Kidney glomerular epithelial cell (primary cell): ENCODE results near the gene ELMOD3.
"Not testable (repeated sequence)": the region's sequence is repeated elsewhere in the genome, so short reads cannot be mapped to it uniquely, and the experiment has no call there.

Source experiments
- DNase-seq: peaks from one replicate; lab custom pipeline; 2025; lab: John Stamatoyannopoulos, UW

The ELMOD3 gene

GRCh38 chr2:85354286-85355072 is at the start of gene ELMOD3, which contains the start of gene RETSAT:
ELMOD3 (plus strand) TSS chr2:85354769; CDS start chr2:85357199, 2,430 bp downstream.
RETSAT (minus strand) TSS chr2:85354528; CDS start chr2:85354507, 21 bp downstream.
- DNase-seq = peak; percentile 100

- no peak for DNase-seq
Measured at GRCh38 chr2:85307527-85307897, 47.1 kb upstream of the ELMOD3 start.

DNA sequence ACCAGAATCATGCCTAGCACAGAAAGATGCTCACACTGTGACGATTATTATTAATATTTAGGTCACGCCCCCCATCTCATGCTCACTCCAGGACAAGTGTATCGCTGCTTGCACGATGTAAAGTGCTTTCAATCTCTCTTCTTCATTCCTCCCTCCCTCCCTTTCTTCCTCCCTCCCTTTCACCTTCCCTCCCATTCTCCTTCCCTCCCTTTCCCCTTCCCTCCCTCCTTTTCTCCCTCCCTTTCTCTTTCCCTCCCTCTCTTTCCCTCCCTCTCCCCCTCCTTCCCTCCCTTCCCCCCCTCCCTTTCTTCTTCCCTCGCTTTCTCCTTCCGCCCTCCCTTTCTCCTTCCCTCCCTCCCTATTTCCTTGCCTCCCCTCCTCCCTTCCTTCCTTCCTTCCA is 46.4 kb upstream of the ELMOD3 start:
- no peak for DNase-seq

- DNase-seq = peak; percentile 95
Measured at GRCh38 chr2:85308896-85309555, 45.5 kb upstream of the ELMOD3 start.

- DNase-seq = no peak
Measured at GRCh38 chr2:85309699-85310321, 44.8 kb upstream of the ELMOD3 start.

DNA sequence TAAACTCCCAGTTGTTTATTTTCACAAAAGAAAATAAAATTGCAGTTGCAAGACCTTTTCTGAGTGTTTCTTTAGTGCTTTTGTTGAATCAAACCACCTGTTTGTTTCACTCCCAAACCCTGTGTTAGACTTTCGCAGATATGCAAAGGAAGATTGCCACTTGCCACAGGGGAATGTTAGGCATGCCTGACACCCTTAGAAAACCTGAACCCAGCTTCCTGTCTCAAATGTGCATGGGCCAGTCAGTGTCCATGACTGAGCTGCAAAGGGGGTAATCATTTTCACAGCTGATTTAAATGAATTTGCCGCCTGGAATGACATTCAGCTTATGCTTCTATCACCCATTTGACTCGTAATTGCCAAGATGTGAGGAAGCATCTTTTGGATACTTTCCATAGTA is 44.2 kb upstream of the ELMOD3 start:
- peak; percentile 36 for DNase-seq

DNA sequence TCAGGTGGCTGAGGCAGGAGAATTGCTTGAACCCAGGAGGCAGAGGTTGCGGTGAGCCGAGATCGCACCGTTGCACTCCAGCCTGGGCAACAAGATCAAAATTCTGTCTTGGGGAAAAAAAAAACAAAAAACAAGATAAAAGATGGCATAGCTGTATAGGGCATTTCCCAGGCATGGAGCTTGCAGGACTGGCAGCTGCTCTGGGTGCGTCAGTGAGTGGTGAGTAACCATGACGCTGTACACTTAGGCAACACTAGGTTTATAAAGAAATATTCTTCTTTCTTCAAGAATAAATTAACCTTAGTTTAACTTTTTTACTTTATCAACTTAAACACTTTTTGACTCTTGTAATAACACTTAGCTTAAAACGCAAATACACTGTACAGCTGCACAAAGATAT is 42.2 kb upstream of the ELMOD3 start:
- DNase-seq = no peak

DNA sequence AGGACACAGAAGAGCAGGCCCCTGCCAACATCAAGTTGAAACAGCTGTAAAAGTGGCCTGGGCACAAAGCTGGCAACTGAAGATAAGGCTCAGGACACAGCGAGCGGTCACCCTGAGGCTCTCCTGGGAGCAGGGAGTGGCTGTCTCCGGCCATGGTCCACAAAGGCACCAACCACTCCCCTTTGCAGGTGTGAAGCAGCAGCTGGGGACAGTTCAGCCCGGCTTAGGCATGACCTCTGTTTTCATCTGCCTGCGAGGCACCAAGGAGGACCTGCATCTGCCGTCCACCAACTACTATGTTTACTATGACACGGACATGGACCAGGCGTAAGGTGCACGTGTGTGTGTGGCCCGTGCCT is 39.7 kb upstream of the ELMOD3 start:
- DNase-seq = no peak

DNA sequence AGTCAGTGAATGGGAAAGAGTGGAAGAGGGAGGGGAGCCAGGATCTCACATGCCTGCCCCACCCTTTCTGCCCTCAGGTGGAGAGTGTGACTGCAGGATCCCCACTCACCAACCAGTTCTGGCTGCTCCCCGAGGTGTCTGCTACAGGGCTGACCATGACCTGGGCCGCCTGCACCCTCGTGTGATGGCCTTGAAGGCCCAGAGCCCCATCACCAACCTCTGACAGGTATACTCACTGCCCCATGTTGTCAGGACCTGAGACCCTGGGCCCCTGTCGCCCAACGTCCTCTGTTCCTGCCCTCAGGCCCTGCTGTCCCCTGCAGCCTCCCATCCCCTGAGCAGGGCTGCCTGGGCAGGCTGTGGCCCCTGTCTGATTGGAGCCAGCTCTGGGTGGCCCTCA is 38.6 kb upstream of the ELMOD3 start:
- not testable (repeated sequence) for DNase-seq

- no peak for DNase-seq
Measured at GRCh38 chr2:85318222-85319074, 36.1 kb upstream of the ELMOD3 start.

GRCh38 chr2:85319796-85320195 is 34.8 kb upstream of the ELMOD3 start:
- no peak for DNase-seq

- DNase-seq = no peak
Measured at GRCh38 chr2:85323351-85323987, 31.1 kb upstream of the ELMOD3 start.

- DNase-seq = not testable (repeated sequence)
Measured at GRCh38 chr2:85323988-85324367, 30.6 kb upstream of the ELMOD3 start.

DNA sequence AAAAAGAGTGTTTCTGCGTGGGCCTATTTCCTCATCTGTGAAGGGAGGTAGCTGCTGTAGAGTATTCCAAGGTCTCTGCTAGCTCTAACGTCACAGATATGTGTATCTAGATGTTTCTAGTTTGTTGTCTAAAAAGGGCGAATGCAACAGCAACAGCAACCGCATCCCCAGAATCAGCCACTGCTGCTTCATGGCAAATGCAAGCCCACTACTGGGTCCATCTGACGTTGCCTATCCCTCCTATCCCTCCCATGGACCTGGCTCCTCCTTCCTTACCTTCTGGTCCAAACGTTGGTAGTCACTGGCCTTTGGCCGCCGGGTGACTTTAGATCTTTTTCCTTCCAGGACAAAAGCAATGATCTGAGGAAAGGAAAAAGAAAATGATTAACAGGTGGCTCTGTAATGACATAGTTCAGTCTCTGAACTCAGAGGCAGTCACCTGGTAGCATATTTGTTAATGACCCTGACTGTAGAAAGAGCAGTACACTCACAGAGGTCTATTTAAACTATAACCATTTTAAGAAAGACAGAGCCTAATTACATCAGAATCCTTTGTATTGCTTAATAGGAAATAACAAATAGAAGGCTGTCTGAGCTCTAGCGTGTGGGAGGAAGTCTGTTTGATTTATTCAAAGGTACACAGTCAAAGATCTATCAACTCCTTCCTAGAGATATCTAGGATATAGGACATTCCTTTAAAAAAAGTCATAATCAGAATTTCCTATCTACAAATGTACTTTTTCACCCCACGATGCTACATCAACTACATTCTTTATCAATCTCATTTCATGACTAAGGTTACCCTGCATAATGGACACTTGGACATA is 29.7 kb upstream of the ELMOD3 start:
- peak; percentile 42 for DNase-seq

DNA sequence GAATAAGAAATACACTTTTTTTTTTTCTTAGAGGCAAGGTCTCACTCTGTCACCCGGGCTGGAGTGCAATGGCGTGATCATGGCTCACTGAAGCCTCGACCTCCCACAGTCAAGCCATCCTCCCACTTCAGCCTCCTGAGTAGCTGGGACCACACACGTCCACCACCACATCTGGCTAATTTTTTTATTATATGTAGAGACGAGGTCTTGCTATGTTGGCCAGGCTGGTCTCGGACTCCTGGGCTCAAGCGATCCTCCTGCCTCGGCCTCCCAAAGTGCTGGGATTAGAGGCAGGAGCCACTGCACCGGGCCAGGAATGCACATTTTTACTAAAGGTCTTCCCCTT is 29.1 kb upstream of the ELMOD3 start:
- DNase-seq = no peak

DNA sequence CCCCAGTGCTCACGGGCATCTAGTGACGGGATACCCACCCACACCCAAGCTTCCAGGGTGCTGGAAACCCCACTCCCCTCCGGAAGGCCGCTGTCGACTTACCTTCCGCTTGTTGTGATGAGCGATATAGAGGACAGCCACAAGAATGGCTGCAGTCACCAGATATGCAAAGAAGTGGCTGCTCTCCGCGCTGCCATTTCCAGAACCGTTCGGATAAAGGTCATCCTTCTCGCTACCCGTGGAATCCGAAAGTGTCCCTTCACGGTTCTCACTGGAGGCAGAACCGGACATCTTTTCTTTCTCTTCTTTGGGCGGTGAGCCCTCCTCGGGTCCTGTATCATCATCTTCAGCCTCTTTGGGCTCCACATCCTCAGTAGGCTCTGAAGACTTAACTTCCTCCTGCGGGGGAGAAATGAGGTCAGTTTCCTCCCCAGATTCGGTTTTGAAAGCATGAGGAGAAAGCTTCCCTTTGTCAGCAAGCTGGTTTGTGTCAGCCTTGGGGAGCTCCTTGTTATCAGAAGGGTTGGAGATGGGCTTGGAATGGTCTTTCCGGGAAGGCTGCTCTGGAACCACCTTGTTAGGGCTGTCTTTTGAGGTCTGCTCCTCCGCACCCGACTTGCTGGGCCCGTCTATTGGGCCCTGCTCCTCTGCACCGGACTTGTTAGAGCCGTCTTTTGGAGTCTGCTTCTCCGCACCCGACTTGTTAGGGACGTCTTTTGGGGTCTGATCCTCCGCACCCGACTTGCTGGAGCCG is 28.0 kb upstream of the ELMOD3 start:
- no peak for DNase-seq

GRCh38 chr2:85327160-85327821 is 27.3 kb upstream of the ELMOD3 start:
- DNase-seq = no peak

DNA sequence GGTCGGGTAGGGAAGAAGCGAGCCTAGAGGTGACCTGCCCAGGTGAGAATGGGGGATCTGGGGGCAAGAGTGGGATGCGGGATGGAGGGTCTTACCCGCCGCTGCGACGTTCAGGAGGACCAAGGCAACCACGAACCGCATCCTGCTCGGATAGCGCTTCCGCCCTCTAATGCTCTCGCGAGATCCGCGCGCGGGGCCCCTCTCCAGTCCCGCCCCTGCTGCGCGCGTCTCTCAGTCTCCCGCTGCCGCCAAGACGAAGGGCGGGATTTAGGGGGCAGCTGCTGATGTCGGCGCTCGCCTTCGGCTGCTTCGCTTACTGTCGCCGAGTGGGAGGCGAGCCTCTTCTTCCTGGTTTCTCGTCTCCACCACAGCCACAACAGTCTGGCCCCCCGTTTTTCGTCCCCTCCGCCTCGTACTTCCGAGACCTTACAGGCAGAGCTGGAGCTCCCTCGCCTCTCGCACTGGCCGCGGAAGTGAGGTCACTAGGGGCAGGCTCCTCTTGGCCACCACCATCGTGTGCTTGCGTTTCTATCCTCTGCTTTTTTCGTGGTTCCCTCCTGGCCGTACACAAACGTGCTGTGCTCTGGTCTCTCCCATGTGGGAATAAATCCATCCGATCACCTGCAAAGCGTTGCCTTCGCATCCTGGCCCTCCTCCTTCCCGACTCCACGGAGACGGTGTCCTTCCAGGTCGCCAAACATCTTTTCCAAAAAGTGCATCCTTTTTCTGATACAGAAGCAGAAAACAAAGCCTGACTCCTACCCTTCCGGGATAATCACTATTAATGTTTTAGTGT is 26.5 kb upstream of the ELMOD3 start, which contains the start of gene TGOLN2:
TGOLN2 (minus strand) TSS at position 168 of the 796 bp plus-strand sequence; CDS start at position 141, 27 bp downstream.
- DNase-seq = peak; percentile 83
